ENCODE measurements around the gene C3orf22.

Gene C3orf22

GRCh38 chr3:126556637-126557414 is 1.9 kb downstream of the C3orf22 start:
- no peak for DNase-seq (ENCODE audit: low read depth)

- no peak for DNase-seq (ENCODE audit: low read depth)
These were observed 2.7 kb downstream of the C3orf22 start for GRCh38 chr3:126555795-126556636.

GRCh38 chr3:126554560-126555525 is 3.9 kb downstream of the C3orf22 start:
- no peak for DNase-seq (ENCODE audit: low read depth)

GRCh38 chr3:126553284-126554084 is 5.2 kb downstream of the C3orf22 start:
- DNase-seq (ENCODE audit: low read depth) = no peak

- no peak for DNase-seq (ENCODE audit: low read depth)
These were observed 5.9 kb downstream of the C3orf22 start for GRCh38 chr3:126552688-126553283.

GRCh38 chr3:126551839-126552687 is 6.7 kb downstream of the C3orf22 start:
- no peak for DNase-seq (ENCODE audit: low read depth)

- DNase-seq (ENCODE audit: low read depth) = no peak
These were observed 7.5 kb downstream of the C3orf22 start for GRCh38 chr3:126551121-126551838.

- DNase-seq (ENCODE audit: low read depth) = no peak
These were observed 8.2 kb downstream of the C3orf22 start for GRCh38 chr3:126550488-126551051.

GRCh38 chr3:126549861-126550487 is 8.8 kb downstream of the C3orf22 start:
- DNase-seq (ENCODE audit: low read depth) = no peak

- DNase-seq (ENCODE audit: low read depth) = no peak
These were observed 9.9 kb downstream of the C3orf22 start for GRCh38 chr3:126548556-126549466.

- DNase-seq (ENCODE audit: low read depth) = no peak
These were observed 11.0 kb downstream of the C3orf22 start for GRCh38 chr3:126547721-126548120.

GRCh38 chr3:126546549-126547239 is 12.0 kb downstream of the C3orf22 start:
- no peak for DNase-seq (ENCODE audit: low read depth)

GRCh38 chr3:126546013-126546412 is 12.7 kb downstream of the C3orf22 start:
- no peak for DNase-seq (ENCODE audit: low read depth)

GRCh38 chr3:126545544-126545943 is 13.2 kb downstream of the C3orf22 start:
- DNase-seq (ENCODE audit: low read depth) = no peak

- DNase-seq (ENCODE audit: low read depth) = no peak
These were observed 14.0 kb downstream of the C3orf22 start for GRCh38 chr3:126544596-126545281.

GRCh38 chr3:126543457-126544061 is 15.2 kb downstream of the C3orf22 start:
- no peak for DNase-seq (ENCODE audit: low read depth)
